GM20000 (cell line): ENCODE results near the gene TXLNA.
A peak's percentile ranks its signal among the peaks of the same experiment; 100 is the strongest.

Source experiments
- DNase-seq: peaks from one replicate; pipeline ENCODE4 v3.0.0; 2012; ENCODE audit warnings: low spot score
- CTCF ChIP-seq: IDR thresholded peaks from 2 replicates; pipeline ENCODE4 v1.5.1; 2012; ENCODE audit warnings: mild to moderate bottlenecking, control low read depth; ENCODE audit errors: extremely low read depth, missing control alignments

Gene TXLNA

GRCh38 chr1:32241001-32241763 lies 61.7 kb downstream of the TXLNA start:
- peak; percentile 73 for DNase-seq
- TF ChIP-seq CTCF, result no peak

GRCh38 chr1:32242341-32242851 lies 62.9 kb downstream of the TXLNA start:
- peak; percentile 47 for DNase-seq
- TF ChIP-seq CTCF, result no peak

GRCh38 chr1:32246888-32247273 lies 67.4 kb downstream of the TXLNA start, which contains the start of gene FAM167B:
Gene FAM167B (plus strand): TSS chr1:32247222. CDS start chr1:32247422, 200 bp downstream.
- DNase-seq, result no peak
- no peak for TF ChIP-seq CTCF

- no peak for DNase-seq
- TF ChIP-seq CTCF, result no peak
Measured at GRCh38 chr1:32247452-32247851, 68.0 kb downstream of the TXLNA start.
